ENCODE data around the gene ARHGEF12. TPM values are rescaled to one million over a fixed set of nuclear protein-coding genes. Genes with fewer than 3 reads are reported as not detected.

Gene ARHGEF12
- total and polyA plus RNA-seq, 7 experiments from 2014 or later, result 0.38 to 13.1 (median 2.7) TPM

DNA sequence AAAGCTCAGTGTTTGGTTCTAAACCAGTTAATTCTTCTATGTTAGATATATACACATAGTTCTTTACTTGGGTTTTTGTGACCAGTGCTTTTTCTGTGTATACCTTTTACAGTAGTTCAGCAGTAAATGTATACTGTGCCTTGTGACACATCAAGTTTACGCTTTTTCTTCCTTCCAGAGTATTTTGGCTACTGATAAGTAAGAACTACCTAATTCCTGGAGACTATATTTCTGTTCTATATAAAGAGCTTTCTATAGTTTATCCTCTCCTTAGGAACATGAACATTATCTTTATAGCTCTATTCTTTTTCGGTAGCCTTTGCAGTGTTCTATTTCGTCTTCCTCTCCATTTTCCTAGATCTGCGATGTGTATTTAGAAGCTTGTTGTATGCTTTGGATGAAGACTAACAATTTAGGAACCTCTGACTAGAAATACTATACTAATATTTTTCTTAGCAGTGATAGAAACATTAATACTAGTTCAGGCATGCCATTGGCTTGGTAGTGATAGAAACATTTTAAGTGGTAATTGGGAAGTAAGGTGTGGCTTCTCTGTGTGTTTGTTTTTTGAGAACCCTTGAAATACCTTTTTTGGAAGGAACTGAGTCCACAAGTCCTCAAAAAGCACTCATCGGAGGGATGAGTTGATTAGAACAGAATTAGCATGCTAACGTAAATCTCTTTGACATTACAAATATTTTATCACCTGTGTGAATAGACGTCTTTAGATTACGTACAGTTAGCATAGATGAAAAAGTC, 74.6 kb downstream of the ARHGEF12 start:
- Histone ChIP-seq H3K27ac (ENCODE audit: low read depth, low read length) (no peak overlapping the region), H3K4me3 (ENCODE audit: low read length) (no peak overlapping the region), H3K9me3 (ENCODE audit: control insufficient read depth in 2 of 3, low read length in 3 of 3) (no peaks in the 10 kb centered on the region), H3K4me1 (ENCODE audit: control insufficient read depth in 2 of 2, insufficient read depth in 2 of 2, low read length in 2 of 2) (no peaks in the 10 kb centered on the region), H3K27me3 (ENCODE audit: control insufficient read depth in 2 of 2, insufficient read depth in 2 of 2, low read length in 2 of 2) (no peaks in the 10 kb centered on the region), H3K36me3 (ENCODE audit: control insufficient read depth in 2 of 3, insufficient read depth in 3 of 3, low read length in 3 of 3) (no peaks in the 10 kb centered on the region)
- no peak overlapping the region for H3K27ac Mint-ChIP-seq
- POLR2A ChIA-PET, result no interaction called here
- H3K4me1 Mint-ChIP-seq, result no peaks in the 10 kb centered on the region
- H3K27me3 Mint-ChIP-seq, result peaks cover 0 to 12% (median 0%) of the 10 kb centered on the region in 5 donors
- ATAC-seq (no peak), DNase-seq (no peak)
- H3K9me3 Mint-ChIP-seq, result no peaks in the 10 kb centered on the region
- CTCF ChIA-PET, result no interaction called here
- intact Hi-C loops (cut with micrococcal nuclease), result loop anchor here in 1 of 2 donors (5.0 kb wide), 1 partner anchor 74 kb away; the partner anchor contains the start of gene ARHGEF12
- no peaks in the 10 kb centered on the region for H3K36me3 Mint-ChIP-seq
- no peak overlapping the region for H3K4me3 Mint-ChIP-seq

DNA sequence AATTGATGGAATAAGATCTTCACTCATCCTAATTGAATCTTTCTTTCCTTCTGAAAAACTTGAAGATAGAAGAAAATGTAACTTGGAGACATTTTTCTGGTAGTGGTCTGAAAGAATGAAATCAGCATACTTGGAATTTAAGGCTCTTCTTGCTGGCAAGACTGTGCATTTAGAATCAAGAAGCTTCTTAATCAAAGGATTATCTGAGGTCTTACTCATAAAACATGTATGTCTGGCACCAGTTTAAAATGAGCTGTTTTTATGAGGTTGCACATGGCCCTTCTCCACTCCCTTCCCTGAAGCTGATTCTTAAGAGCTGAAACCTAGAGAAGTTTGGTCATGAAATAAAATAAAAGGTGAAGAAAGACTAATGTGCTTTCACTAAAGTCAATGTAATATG, 77.3 kb downstream of the ARHGEF12 start:
- Histone ChIP-seq H3K4me3 (ENCODE audit: low read length) (no peak overlapping the region), H3K4me1 (ENCODE audit: control insufficient read depth in 2 of 2, insufficient read depth in 2 of 2, low read length in 2 of 2) (no peaks in the 10 kb centered on the region), H3K27ac (ENCODE audit: low read depth, low read length) (no peak overlapping the region), H3K9me3 (ENCODE audit: control insufficient read depth in 2 of 3, low read length in 3 of 3) (no peaks in the 10 kb centered on the region), H3K27me3 (ENCODE audit: control insufficient read depth in 2 of 2, insufficient read depth in 2 of 2, low read length in 2 of 2) (no peaks in the 10 kb centered on the region), H3K36me3 (ENCODE audit: control insufficient read depth in 2 of 3, insufficient read depth in 3 of 3, low read length in 3 of 3) (no peaks in the 10 kb centered on the region)
- no peak for DNase-seq
- intact Hi-C loops (cut with micrococcal nuclease), result loop anchor here in 1 of 2 donors (5.0 kb wide), 1 partner anchor 76 kb away; the partner anchor contains the start of gene ARHGEF12
- CTCF ChIA-PET, result interaction anchor here (0.7 kb wide), 1 partner anchor 685 kb away, joined by 4 read pairs; no protein-coding TSS in a partner anchor
- no peak overlapping the region for H3K27ac Mint-ChIP-seq
- H3K4me3 Mint-ChIP-seq, result no peak overlapping the region
- POLR2A ChIA-PET, result no interaction called here
- peaks cover 0 to 12% (median 0%) of the 10 kb centered on the region in 5 donors for H3K27me3 Mint-ChIP-seq
- no peaks in the 10 kb centered on the region for H3K36me3 Mint-ChIP-seq
- no peaks in the 10 kb centered on the region for H3K4me1 Mint-ChIP-seq
- no peak for ATAC-seq
- H3K9me3 Mint-ChIP-seq, result no peaks in the 10 kb centered on the region

DNA sequence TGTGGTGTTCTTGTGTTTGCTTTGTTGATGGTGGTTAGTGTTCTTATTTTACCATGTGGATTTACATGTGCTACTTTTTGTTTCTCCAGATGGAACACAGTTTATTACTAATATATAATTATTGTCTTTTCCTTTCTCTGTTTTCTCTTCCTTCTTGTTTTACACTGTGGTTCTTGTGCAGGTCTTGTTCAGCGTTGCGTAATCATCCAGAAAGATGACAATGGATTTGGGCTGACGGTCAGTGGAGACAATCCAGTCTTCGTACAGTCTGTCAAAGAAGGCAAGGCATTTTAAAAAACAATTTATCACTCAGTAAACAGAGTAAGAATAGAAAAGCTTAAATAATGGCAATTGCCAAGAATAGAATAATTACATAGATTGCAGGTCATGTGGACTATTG, 84.4 kb downstream of the ARHGEF12 start:
- Mint-ChIP-seq H3K36me3 (peaks cover 0 to 4% (median 0%) of the 10 kb centered on the region in 5 donors), H3K27me3 (no peaks in the 10 kb centered on the region), H3K9me3 (no peaks in the 10 kb centered on the region), H3K4me3 (no peak overlapping the region), H3K4me1 (peaks cover 0 to 4% (median 0%) of the 10 kb centered on the region in 7 donors), H3K27ac (no peak overlapping the region)
- Histone ChIP-seq H3K27me3 (ENCODE audit: control insufficient read depth in 2 of 2, insufficient read depth in 2 of 2, low read length in 2 of 2) (no peaks in the 10 kb centered on the region), H3K36me3 (ENCODE audit: control insufficient read depth in 2 of 3, insufficient read depth in 3 of 3, low read length in 3 of 3) (no peaks in the 10 kb centered on the region), H3K4me1 (ENCODE audit: control insufficient read depth in 2 of 2, insufficient read depth in 2 of 2, low read length in 2 of 2) (no peaks in the 10 kb centered on the region), H3K9me3 (ENCODE audit: control insufficient read depth in 2 of 3, low read length in 3 of 3) (no peaks in the 10 kb centered on the region), H3K27ac (ENCODE audit: low read depth, low read length) (no peak overlapping the region), H3K4me3 (ENCODE audit: low read length) (no peak overlapping the region)
- intact Hi-C loops (cut with micrococcal nuclease), result no loop called here
- ATAC-seq (no peak), DNase-seq (no peak)
- ChIA-PET POLR2A (no interaction called here), CTCF (no interaction called here)

DNA sequence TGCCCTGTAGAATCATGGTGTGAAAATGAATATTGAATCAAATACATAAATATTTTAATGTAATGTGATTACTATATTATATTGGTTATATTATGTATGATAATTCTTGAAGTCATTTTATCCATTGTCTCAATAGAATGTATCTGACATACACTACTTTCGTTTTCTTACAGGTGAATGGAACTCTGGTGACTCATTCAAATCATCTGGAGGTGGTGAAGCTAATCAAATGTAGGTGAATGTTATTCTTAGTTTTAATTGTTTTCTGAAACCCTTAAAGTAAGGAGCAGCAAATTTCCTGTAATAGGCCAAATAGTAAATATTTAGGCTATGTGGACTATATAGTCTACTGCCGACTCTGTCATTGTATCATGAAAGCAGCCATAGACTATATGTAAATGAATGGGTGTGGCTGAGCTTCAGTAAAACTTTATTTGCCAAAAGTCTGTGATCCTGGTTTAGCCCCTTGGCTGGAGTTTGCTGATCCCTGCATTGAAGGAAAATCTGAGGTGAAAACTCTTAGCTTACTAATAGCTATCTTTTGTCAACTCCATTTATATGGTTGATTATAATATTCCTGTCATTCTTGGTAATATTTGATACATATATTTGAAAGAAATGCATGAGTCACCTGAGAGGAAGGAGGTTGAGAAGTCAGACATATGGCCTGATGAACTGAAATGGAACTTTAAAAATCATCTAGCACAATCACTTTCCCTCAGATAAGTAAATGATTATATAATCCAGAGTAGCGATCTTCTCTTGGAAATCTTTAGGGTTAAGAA, 88.2 kb downstream of the ARHGEF12 start:
- POLR2A ChIA-PET, result no interaction called here
- CTCF ChIA-PET, result no interaction called here

DNA sequence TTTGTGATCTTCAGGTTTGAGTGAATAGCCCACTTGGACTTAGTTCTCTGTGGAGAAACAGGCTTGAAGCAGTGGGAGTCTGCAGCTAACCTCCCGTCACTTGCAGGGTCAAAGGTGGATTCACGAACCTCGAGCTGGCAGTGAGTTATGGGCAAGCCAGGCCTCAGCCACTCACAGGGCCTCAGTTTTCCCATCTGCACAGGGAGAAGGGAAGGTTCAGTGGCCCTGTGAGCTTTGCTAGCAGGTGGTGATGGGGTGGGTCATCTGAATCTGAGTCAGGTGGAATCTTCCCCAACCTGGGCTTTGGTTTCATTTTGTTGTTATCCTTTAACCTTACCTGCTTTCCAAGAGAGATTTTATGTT, 88.7 kb downstream of the ARHGEF12 start:
- Histone ChIP-seq H3K27me3 (ENCODE audit: control insufficient read depth in 2 of 2, insufficient read depth in 2 of 2, low read length in 2 of 2) (no peaks in the 10 kb centered on the region), H3K9me3 (ENCODE audit: control insufficient read depth in 2 of 3, low read length in 3 of 3) (no peaks in the 10 kb centered on the region), H3K4me3 (ENCODE audit: low read length) (no peak overlapping the region), H3K36me3 (ENCODE audit: control insufficient read depth in 2 of 3, insufficient read depth in 3 of 3, low read length in 3 of 3) (no peaks in the 10 kb centered on the region), H3K4me1 (ENCODE audit: control insufficient read depth in 2 of 2, insufficient read depth in 2 of 2, low read length in 2 of 2) (no peaks in the 10 kb centered on the region), H3K27ac (ENCODE audit: low read depth, low read length) (no peak overlapping the region)
- ATAC-seq, result no peak
- ChIA-PET CTCF (no interaction called here), POLR2A (no interaction called here)
- Mint-ChIP-seq H3K4me1 (peaks cover 0 to 4% (median 0%) of the 10 kb centered on the region in 7 donors), H3K36me3 (no peaks in the 10 kb centered on the region), H3K4me3 (no peak overlapping the region), H3K27ac (no peak overlapping the region), H3K9me3 (no peaks in the 10 kb centered on the region), H3K27me3 (no peaks in the 10 kb centered on the region)
- intact Hi-C loops (cut with micrococcal nuclease), result no loop called here
- DNase-seq, result no peak

More for the DNA sequence above, 88.2 kb downstream of the ARHGEF12 start:
- Mint-ChIP-seq H3K4me1 (peaks cover 0 to 4% (median 0%) of the 10 kb centered on the region in 7 donors), H3K27me3 (no peaks in the 10 kb centered on the region), H3K9me3 (no peaks in the 10 kb centered on the region), H3K27ac (no peak overlapping the region), H3K4me3 (no peak overlapping the region), H3K36me3 (peaks cover 0 to 1% (median 0%) of the 10 kb centered on the region in 5 donors)
- no peak for DNase-seq
- Histone ChIP-seq H3K36me3 (ENCODE audit: control insufficient read depth in 2 of 3, insufficient read depth in 3 of 3, low read length in 3 of 3) (no peaks in the 10 kb centered on the region), H3K27me3 (ENCODE audit: control insufficient read depth in 2 of 2, insufficient read depth in 2 of 2, low read length in 2 of 2) (no peaks in the 10 kb centered on the region), H3K4me1 (ENCODE audit: control insufficient read depth in 2 of 2, insufficient read depth in 2 of 2, low read length in 2 of 2) (no peaks in the 10 kb centered on the region), H3K27ac (ENCODE audit: low read depth, low read length) (no peak overlapping the region), H3K4me3 (ENCODE audit: low read length) (no peak overlapping the region), H3K9me3 (ENCODE audit: control insufficient read depth in 2 of 3, low read length in 3 of 3) (no peaks in the 10 kb centered on the region)
- ATAC-seq, result no peak
- intact Hi-C loops (cut with micrococcal nuclease), result no loop called here

- Mint-ChIP-seq H3K4me1 (peaks cover 0 to 4% (median 0%) of the 10 kb centered on the region in 7 donors), H3K9me3 (no peaks in the 10 kb centered on the region), H3K36me3 (no peaks in the 10 kb centered on the region), H3K4me3 (no peak overlapping the region), H3K27me3 (no peaks in the 10 kb centered on the region), H3K27ac (no peak overlapping the region)
- DNase-seq (no peak), ATAC-seq (no peak)
- ChIA-PET CTCF (no interaction called here), POLR2A (no interaction called here)
- intact Hi-C loops (cut with micrococcal nuclease), result no loop called here
- Histone ChIP-seq H3K36me3 (ENCODE audit: control insufficient read depth in 2 of 3, insufficient read depth in 3 of 3, low read length in 3 of 3) (no peaks in the 10 kb centered on the region), H3K9me3 (ENCODE audit: control insufficient read depth in 2 of 3, low read length in 3 of 3) (no peaks in the 10 kb centered on the region), H3K27ac (ENCODE audit: low read depth, low read length) (no peak overlapping the region), H3K4me3 (ENCODE audit: low read length) (no peak overlapping the region), H3K27me3 (ENCODE audit: control insufficient read depth in 2 of 2, insufficient read depth in 2 of 2, low read length in 2 of 2) (no peaks in the 10 kb centered on the region), H3K4me1 (ENCODE audit: control insufficient read depth in 2 of 2, insufficient read depth in 2 of 2, low read length in 2 of 2) (no peaks in the 10 kb centered on the region)
Measured at GRCh38 chr11:120425527-120425926, 89.3 kb downstream of the ARHGEF12 start.

All from naive thymus-derived CD4-positive, alpha-beta T cell (primary cell).